Osteoblast (primary cell): ENCODE data around the gene NT5DC3. TPM values are rescaled to one million over a fixed set of nuclear protein-coding genes. Genes with fewer than 3 reads are reported as not detected.

Source experiments
- DNase-seq: peaks from one replicate; pipeline ENCODE4 v3.0.0; 2011; ENCODE audit warnings: low spot score, mixed read lengths; ENCODE audit not compliant: insufficient read length; ENCODE audit errors: missing footprints
- H2AFZ ChIP-seq: 2 replicates; pipeline ENCODE4 v1.6.0; 2011; ENCODE audit warnings: mild to moderate bottlenecking, low read length
- H3K27ac ChIP-seq: 2 replicates; pipeline ENCODE4 v1.5.1; 2011; ENCODE audit warnings: mild to moderate bottlenecking, low read depth, low read length, moderate library complexity
- H3K27me3 ChIP-seq: 2 replicates; pipeline ENCODE4 v1.6.0; 2012; ENCODE audit warnings: mild to moderate bottlenecking, control low read depth, inconsistent platforms, low read length, moderate library complexity; ENCODE audit not compliant: insufficient read depth
- H3K36me3 ChIP-seq: 2 replicates; pipeline ENCODE4 v1.5.1; 2011; ENCODE audit warnings: mild to moderate bottlenecking, low read length, control low read depth, moderate library complexity; ENCODE audit not compliant: insufficient read depth
- H3K4me1 ChIP-seq: 2 replicates; pipeline ENCODE4 v1.5.1; 2011; ENCODE audit warnings: mild to moderate bottlenecking, low read length, control low read depth, moderate library complexity; ENCODE audit not compliant: insufficient read depth
- H3K4me2 ChIP-seq: 2 replicates; pipeline ENCODE4 v1.6.0; 2011; ENCODE audit warnings: mild to moderate bottlenecking, low read length; ENCODE audit not compliant: insufficient read depth
- H3K4me3 ChIP-seq: fragments of 200-600 bp; sonication (generic); 3 replicates; pipeline ENCODE4 v1.5.1; 2012; ENCODE audit warnings: mild to moderate bottlenecking, low read length, inconsistent platforms; ENCODE audit not compliant: insufficient read depth
- H3K79me2 ChIP-seq: 2 replicates; pipeline ENCODE4 v1.6.0; 2012; ENCODE audit warnings: mild to moderate bottlenecking, low read length, control low read depth, inconsistent platforms; ENCODE audit not compliant: insufficient read depth
- H3K9me3 ChIP-seq: 2 replicates; pipeline ENCODE4 v1.5.1; 2011; ENCODE audit warnings: low read depth, low read length, control low read depth
- H4K20me1 ChIP-seq: 2 replicates; pipeline ENCODE4 v1.6.0; 2012; ENCODE audit warnings: mild to moderate bottlenecking, low read length, control low read depth; ENCODE audit not compliant: insufficient read depth
- CTCF ChIP-seq: IDR thresholded peaks from 2 replicates; pipeline ENCODE4 v1.5.1; 2011; ENCODE audit warnings: mild to moderate bottlenecking, low read depth, low read length, moderate library complexity; ENCODE audit errors: extremely low read depth
- total RNA-seq: library from RNA; depleted of rRNA; stranded (reverse); fragments of >200 nt; gene quantifications from 2 replicates; pipeline ENCODE4 v1.2.3, GENCODE V29; 2012

The NT5DC3 gene
- total RNA-seq, 1 donor, result 10.1 TPM

- DNase-seq, result no peak
- Histone ChIP-seq H2AFZ (no peak overlapping the region), H3K4me1 (peaks cover 20% of the 10 kb centered on the region), H3K4me3 (no peak overlapping the region), H3K79me2 (peaks cover 66% of the 10 kb centered on the region), H3K4me2 (no peak overlapping the region), H3K27me3 (no peaks in the 10 kb centered on the region), H3K36me3 (peaks cover 7% of the 10 kb centered on the region), H4K20me1 (peaks cover 6% of the 10 kb centered on the region), H3K27ac (no peak overlapping the region), H3K9me3 (no peaks in the 10 kb centered on the region)
- no peak for TF ChIP-seq CTCF
These were observed 20.0 kb downstream of the NT5DC3 start for GRCh38 chr12:103820881-103821489.

- H3K79me2 ChIP-seq, result peaks cover 64% of the 10 kb centered on the region
- TF ChIP-seq CTCF, result no peak
- H2AFZ ChIP-seq, result no peak overlapping the region
- DNase-seq, result no peak
- no peak overlapping the region for H3K4me3 ChIP-seq
- H3K27me3 ChIP-seq, result no peaks in the 10 kb centered on the region
- H3K4me2 ChIP-seq, result no peak overlapping the region
- peaks cover 7% of the 10 kb centered on the region for H3K36me3 ChIP-seq
- no peak overlapping the region for H3K27ac ChIP-seq
- peaks cover under 1% of the 10 kb centered on the region for H4K20me1 ChIP-seq
- H3K9me3 ChIP-seq, result no peaks in the 10 kb centered on the region
- peaks cover 18% of the 10 kb centered on the region for H3K4me1 ChIP-seq
These were observed 20.7 kb downstream of the NT5DC3 start for GRCh38 chr12:103820361-103820760.

- no peak overlapping the region for H3K4me3 ChIP-seq
- H3K27ac ChIP-seq, result no peak overlapping the region
- no peak for DNase-seq
- no peak for TF ChIP-seq CTCF
- H2AFZ ChIP-seq, result no peak overlapping the region
- no peaks in the 10 kb centered on the region for H4K20me1 ChIP-seq
- peaks cover 7% of the 10 kb centered on the region for H3K36me3 ChIP-seq
- H3K9me3 ChIP-seq, result no peaks in the 10 kb centered on the region
- H3K4me2 ChIP-seq, result no peak overlapping the region
- peaks cover 14% of the 10 kb centered on the region for H3K4me1 ChIP-seq
- no peaks in the 10 kb centered on the region for H3K27me3 ChIP-seq
- H3K79me2 ChIP-seq, result peaks cover 63% of the 10 kb centered on the region
These were observed 21.1 kb downstream of the NT5DC3 start for GRCh38 chr12:103819892-103820291.

GRCh38 chr12:103819312-103819711 is 21.7 kb downstream of the NT5DC3 start:
- no peak overlapping the region for H3K4me2 ChIP-seq
- no peaks in the 10 kb centered on the region for H3K9me3 ChIP-seq
- no peak for TF ChIP-seq CTCF
- H3K36me3 ChIP-seq, result peaks cover 7% of the 10 kb centered on the region
- no peak overlapping the region for H3K27ac ChIP-seq
- DNase-seq, result no peak
- H3K4me3 ChIP-seq, result no peak overlapping the region
- H3K4me1 ChIP-seq, result peaks cover 12% of the 10 kb centered on the region
- H3K27me3 ChIP-seq, result no peaks in the 10 kb centered on the region
- peaks cover 57% of the 10 kb centered on the region for H3K79me2 ChIP-seq
- H4K20me1 ChIP-seq, result no peaks in the 10 kb centered on the region
- no peak overlapping the region for H2AFZ ChIP-seq
